Esophagus squamous epithelium (tissue), 4 donors: ENCODE results near the gene AP5M1.

Experiments used
- CTCF ChIP-seq, 6 experiments: fragments of 450-650 bp in 4 of 6; fragments of 200-600 bp in 2 of 6; sonication (generic) in 2 of 6; IDR thresholded peaks; one replicate each; pipeline ENCODE4 v1.5.1; 2016 to 2019; ENCODE audit warnings: antibody characterized with exemption in 6 of 6, mild to moderate bottlenecking in 4 of 6, moderate library complexity in 4 of 6
- POLR2A ChIP-seq, 4 donors: fragments of 450-650 bp; IDR thresholded peaks; one replicate each; pipeline ENCODE4 v1.6.1; 2017; ENCODE audit warnings: antibody characterized with exemption in 4 of 4, mild to moderate bottlenecking in 4 of 4, moderate library complexity in 3 of 4

DNA sequence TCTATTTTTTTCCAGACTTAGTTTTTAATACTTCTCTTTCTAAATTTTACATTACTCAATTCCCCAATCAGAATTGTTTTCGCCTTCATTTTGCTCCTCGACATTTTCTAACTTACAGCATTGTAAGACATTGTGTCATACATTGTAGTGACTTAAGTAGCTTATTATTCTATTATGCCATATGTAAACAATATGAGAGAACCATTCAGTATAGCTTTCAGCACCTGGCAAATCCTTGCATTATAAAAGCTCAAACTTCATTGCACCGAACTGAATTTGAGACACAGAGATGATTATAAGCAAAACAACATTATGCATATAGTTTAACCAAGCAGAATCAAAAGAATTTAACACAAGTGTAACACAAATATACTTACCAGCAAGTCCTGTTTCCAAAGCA, 46.8 kb upstream of the AP5M1 start:
- TF ChIP-seq CTCF (IDR thresholded peaks at IDR 0.05) = no peak
- no peak for TF ChIP-seq POLR2A (IDR thresholded peaks at IDR 0.05)
